UCSD-AML1 (cell line): Measurements from ENCODE around the gene TUBGCP3.
"Not testable (repeated sequence)": the region's sequence is repeated elsewhere in the genome, so short reads cannot be mapped to it uniquely, and the experiment has no call there.

Experiments used
- DNase-seq: peaks from one replicate; lab custom pipeline; 2025; ENCODE audit not compliant: unreplicated experiment; lab: John Stamatoyannopoulos, UW

TUBGCP3 gene

DNA sequence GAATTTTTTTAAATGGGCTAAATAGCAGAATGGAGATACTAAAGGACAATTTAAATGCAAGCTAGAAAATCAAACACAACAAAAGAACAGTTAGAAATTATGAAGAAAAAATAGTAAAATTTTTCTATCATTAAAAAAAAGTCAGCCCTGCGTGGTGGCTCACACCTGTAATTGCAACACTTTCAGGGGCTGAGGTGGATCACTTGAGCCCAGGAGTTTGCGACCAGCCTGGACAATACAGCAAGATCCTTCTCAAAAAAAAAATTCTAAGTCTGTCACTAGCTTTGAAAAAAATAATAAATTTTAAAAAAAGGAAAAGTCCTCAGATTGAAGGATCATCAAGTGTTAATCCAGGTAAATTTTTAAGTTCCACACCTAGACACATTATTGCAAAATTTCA lies 7.7 kb downstream of the TUBGCP3 start:
- DNase-seq = no peak

DNA sequence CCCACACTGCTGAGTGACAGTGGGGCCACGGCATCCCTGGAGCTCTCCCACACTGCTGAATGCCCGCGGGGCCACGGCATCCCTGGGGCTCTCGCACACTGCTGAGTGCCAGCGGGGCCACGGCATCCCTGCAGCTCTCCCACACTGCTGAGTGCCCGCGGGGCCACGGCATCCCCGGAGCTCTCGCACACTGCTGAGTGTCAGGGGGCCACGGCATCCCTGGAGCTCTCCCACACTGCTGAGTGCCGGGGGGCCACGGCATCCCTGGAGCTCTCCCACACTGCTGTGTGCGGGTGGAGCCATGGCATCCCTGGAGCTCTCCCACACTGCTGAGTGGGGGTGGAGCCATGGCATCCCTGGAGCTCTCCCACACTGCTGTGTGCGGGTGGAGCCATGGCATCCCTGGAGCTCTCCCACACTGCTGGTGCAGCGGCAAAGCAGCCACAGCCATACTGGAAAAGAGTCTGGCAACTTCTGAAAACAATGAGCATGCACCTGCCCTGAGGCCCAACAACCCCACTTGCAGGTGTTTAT lies 8.6 kb downstream of the TUBGCP3 start:
- no peak for DNase-seq

- DNase-seq = no peak
Measured at GRCh38 chr13:112576768-112577167, 11.2 kb downstream of the TUBGCP3 start.

GRCh38 chr13:112576191-112576590 lies 11.8 kb downstream of the TUBGCP3 start:
- DNase-seq = no peak

- DNase-seq = no peak
Measured at GRCh38 chr13:112575675-112576074, 12.3 kb downstream of the TUBGCP3 start.

DNA sequence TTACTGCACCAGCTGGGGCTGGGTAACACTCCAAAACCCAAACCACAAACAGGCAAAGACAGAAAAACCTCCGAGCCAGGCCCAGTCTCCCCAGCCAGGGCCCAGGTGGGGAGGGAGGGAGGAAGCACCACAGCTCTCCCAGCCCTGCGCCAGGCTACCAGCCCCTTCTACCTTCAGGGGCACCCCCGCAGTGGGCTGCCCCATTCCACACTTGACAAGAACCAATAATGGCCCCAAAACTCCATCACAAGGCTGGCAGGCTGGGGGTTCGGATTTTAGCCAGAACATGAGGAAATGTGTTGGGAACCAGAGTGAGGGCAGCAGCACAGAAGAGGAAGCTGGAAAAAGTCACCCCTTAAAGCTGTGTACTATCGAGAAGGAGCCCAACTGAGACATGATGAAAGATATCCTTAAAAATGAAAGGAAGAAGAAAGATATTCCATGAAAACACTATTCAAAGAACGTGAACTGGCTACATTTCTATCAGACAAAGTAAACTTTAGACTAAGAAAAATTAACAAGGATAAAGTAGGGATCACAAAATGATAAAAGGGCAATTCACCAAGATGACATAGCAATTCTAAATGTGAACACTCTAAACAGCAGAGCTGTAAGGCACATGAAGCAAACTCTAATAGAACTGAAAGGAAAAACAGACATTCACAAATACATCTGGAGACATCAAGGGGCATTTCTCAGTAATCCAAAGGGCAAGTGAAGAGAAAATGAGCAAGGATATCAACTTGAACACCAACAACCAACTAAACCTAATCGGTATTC lies 12.9 kb downstream of the TUBGCP3 start:
- DNase-seq = no peak

DNA sequence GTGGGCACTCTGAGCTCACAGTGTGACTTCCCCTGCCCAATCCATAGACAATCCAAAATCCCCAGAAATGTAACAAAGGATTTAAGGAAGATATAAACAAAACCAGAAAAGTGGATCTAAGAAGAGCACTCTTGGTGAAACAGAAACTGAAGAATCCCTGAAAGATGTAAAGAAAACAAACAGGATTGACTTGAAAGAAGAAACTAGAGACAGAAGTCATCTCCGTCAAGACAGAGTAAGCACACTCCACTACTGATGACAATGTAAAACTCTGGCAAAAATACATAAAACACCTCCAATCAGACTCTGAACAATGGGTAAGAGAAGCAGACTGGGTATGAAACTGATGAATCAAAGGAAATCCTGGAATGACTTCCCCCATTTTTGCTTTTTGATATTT lies 13.5 kb downstream of the TUBGCP3 start:
- DNase-seq = no peak

DNA sequence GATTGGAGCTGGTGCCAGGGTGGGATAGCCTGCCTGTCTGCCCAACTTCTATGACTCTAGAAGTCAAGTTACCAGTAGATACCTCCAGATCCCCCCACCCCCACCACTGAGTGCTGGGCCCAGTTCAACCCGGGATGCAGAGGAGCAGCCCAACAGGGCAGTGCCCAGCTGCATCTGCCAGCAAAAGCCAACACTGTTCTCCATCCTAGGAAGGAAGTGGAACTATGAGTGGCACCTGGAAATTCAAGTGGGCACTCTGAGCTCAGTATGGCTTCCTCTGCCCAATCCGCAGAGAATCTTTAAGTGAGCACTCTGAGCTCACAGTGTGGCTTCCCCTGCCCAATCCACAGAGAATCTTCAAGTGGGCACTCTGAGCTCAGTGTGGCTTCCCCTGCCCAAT lies 14.2 kb downstream of the TUBGCP3 start:
- DNase-seq = no peak

- DNase-seq = no peak
Measured at GRCh38 chr13:112572366-112572765, 15.6 kb downstream of the TUBGCP3 start.

DNA sequence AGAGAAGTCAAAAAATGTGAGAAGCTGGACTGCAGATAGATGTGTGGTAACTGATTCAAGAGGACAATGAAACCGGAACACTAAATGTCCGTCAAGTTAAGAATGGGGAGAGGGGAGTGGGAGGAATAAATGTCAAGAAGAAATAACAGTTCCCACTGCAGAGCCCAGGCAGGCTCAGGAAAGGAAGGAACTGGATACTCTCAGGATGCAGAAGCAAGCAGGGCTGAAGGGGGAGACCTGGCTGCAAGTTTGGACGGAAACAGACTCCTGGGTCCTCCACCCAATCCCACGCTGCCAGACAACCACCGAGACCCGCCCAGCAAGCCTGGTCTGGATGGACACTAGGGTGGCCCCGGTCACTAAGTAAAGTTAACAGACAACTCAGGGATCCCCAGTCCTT lies 18.1 kb downstream of the TUBGCP3 start:
- DNase-seq = no peak

DNA sequence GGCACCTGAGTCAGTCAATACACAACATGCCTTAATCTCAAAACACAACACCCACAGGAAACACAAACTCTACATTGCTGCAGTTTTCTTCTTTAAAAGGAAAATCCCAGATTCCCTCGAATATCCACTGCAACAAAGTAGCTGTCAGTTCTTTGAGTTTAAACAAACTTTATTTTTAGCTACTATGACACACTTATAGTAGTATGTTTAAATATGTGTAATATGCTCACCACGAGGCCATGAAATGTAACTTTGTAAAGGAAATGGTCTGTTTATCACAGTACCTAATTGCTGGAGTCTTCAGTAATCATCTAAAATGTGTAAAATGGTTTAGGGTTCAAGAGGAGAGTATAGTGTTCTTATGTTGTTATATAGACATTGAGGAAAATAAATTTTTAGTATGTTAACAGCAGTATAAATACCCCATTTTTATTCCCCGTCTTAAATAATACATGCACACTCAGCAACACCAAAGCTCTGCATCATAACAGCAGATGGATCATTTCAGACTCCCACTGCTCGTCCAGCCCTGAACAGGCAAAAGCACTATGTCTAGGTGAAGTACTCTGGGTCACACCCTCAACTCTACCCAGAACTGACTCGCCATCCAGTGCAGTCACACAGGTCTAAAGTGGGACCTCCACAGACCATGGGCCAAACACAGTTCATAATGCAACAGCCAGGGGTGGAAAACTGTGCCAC lies 20.6 kb downstream of the TUBGCP3 start:
- DNase-seq = no peak

GRCh38 chr13:112562786-112563383 lies 25.1 kb downstream of the TUBGCP3 start:
- no peak for DNase-seq

GRCh38 chr13:112562254-112562653 lies 25.7 kb downstream of the TUBGCP3 start:
- DNase-seq = no peak

DNA sequence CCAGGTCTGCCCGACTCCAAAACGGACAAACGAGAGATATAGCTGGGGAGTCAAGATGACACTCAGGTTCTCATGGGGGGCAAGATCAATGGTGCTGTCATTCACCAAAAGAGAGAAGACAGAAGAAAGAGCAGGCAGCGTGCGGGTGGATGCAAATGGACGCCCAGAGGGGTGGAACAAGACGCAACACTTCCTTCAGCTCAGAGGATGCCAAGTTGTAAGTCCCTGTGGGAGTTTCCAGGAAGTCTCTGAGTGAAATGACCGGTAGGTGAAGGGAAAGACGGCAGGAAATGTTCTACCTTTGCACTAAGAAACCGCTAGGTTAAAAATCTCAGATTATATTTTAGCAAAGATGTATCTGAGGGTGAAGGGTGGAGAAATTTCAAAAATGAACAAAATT lies 26.5 kb downstream of the TUBGCP3 start:
- DNase-seq = no peak

DNA sequence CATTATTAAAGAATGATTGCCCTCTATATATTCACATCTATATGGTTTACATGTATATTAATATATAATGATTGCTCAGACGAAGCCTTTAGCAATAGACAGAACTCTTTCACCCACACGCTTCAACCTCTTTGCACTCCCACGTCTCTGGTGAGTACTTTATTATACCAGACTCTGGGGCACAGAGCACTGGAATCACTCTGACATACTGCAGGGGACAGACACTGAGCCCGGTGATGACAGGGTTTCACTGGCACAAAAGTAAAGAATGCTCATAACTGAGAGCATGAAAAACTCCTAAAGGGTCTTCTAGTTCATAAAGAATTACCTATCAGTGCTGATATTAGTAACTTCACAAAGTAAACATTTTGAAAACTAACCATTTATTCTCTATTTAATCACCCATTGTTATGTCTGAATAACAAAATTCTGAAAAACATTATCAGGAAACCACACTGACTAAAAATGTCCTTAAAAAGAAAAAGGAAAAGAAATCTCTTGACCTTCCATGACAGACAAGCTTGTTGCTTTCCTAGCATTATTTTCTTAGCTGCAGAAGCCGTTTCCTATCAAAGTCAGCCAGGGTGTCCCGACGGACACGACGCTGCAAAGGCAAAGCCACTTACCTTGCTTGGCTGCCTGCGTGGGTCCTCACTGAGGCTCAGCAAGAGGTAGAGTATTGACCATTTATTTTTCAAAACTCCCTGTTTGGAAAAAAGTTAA lies 29.1 kb downstream of the TUBGCP3 start:
- no peak for DNase-seq

DNA sequence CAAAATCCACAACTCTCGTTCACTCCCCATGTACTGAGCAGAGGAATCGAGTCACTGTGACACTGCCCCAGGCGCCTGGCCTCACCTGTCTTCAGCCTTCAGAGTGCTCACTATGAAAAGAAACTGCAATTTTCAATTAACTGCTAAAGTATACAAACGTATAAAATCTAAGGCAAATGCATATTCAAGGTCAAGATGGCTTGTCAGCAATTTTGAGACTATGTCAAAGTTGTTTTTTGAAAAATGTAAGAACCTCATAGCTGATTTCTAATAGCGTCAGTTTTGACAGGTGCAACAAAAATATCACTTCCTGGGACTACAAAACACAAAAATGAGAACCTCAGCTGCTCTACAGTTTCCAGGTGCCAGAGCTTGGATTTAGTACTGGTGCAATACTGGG lies 31.4 kb downstream of the TUBGCP3 start:
- no peak for DNase-seq

GRCh38 chr13:112554214-112554850 lies 33.6 kb downstream of the TUBGCP3 start:
- no peak for DNase-seq

DNA sequence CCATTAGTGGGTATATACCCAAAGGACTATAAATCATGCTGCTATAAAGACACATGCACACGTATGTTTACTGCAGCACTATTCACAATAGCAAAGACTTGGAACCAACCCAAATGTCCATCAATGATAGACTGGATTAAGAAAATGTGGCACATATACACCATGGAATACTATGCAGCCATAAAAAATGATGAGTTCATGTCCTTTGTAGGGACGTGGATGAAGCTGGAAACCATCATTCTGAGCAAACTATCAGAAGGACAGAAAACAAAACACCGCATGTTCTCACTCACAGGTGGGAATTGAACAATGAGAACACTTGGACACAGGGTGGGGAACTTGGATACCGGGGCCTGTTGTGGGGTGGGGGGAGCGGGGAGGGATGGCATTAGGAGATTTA lies 39.0 kb downstream of the TUBGCP3 start:
- not testable (repeated sequence) for DNase-seq

DNA sequence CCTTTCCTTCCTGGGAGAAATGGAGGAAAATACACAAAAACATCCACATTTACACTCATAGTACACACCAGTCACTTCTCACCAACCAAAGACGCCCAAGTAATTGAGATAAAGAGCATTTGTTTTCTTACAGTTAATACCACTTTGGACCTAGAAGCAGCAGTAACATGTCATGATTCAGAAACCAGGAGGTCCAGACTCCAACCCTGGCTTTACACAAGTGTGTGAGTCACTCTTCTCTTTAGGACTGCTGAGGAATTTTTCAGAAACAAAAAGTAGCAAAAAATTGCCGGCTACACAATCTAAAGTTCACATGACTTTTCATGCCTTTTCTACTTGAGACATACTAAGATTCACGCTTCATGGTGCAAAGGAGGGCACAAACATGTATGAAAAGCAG lies 42.1 kb downstream of the TUBGCP3 start:
- DNase-seq = no peak

- no peak for DNase-seq
Measured at GRCh38 chr13:112532837-112533745, 54.9 kb downstream of the TUBGCP3 start.
